ENCODE data around the gene ARAP1.

DNA sequence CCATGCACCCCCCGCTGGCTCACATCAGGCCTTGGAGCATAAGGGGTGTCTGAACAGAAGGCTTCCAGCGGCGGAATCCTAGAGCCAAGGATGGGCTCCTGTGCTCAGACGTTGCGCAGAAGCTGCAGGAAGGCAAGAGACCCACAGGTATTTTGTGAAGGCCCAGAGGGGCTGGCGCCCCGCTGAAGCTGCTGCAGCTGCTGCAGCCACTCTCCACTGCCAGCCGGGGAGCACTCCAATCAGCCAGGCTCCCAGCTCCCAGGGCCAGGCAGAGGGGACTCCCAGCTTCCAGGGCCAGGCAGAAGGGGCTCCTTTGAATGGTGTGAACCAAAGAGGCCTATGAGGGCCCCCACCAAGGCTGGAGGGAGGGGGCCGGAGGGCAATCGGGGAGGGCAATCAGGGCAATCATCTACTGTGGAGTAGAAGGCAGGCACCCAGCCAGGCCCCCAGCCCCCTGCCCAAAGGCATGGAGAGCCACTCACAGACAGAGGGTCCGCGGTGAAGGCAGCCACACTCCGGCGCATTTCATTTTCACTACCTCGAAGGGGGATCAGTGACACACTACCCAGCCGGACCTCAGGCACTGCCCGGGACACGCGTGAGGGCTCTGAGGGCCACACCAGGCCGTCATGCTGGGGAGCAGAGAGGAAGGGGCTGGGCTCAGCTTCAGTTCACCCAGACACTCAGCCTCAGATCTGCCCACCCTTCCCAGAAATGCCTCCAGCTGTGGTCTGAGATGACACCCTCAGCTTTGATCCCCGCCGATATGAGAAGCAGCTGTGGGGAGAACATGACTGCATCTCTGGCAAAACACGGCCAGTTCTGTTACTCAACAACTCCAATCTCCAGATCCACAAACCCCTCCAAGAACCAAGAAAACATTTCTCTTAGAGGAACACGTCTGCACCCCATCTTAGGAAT lies 66.4 kb downstream of the ARAP1 start:
- TF ChIP-seq EZH2 (IDR thresholded peaks at IDR 0.05; ENCODE audit: borderline replicate concordance, low read depth, low read length, poor library complexity, severe bottlenecking), result no peak
- TF ChIP-seq, protein P1, sequence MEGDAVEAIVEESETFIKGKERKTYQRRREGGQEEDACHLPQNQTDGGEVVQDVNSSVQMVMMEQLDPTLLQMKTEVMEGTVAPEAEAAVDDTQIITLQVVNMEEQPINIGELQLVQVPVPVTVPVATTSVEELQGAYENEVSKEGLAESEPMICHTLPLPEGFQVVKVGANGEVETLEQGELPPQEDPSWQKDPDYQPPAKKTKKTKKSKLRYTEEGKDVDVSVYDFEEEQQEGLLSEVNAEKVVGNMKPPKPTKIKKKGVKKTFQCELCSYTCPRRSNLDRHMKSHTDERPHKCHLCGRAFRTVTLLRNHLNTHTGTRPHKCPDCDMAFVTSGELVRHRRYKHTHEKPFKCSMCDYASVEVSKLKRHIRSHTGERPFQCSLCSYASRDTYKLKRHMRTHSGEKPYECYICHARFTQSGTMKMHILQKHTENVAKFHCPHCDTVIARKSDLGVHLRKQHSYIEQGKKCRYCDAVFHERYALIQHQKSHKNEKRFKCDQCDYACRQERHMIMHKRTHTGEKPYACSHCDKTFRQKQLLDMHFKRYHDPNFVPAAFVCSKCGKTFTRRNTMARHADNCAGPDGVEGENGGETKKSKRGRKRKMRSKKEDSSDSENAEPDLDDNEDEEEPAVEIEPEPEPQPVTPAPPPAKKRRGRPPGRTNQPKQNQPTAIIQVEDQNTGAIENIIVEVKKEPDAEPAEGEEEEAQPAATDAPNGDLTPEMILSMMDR (conservative IDR thresholded peaks at IDR 0.05; ENCODE audit: low read depth, low read length), result no peak

All from A673 (cell line).